ENCODE data around the gene MGST2.

The MGST2 gene

GRCh38 chr4:139669890-139670289 is 4.3 kb downstream of the MGST2 start:
- DNase-seq (ENCODE audit: low spot score), result no peak

- DNase-seq (ENCODE audit: low spot score), result no peak
Measured at GRCh38 chr4:139670775-139671174, 5.2 kb downstream of the MGST2 start.

GRCh38 chr4:139672215-139672614 is 6.6 kb downstream of the MGST2 start:
- no peak for DNase-seq (ENCODE audit: low spot score)

GRCh38 chr4:139672732-139673131 is 7.1 kb downstream of the MGST2 start:
- DNase-seq (ENCODE audit: low spot score), result no peak

- DNase-seq (ENCODE audit: low spot score), result peak; percentile 48
Measured at GRCh38 chr4:139674875-139675550, 9.4 kb downstream of the MGST2 start.

GRCh38 chr4:139675651-139676050 is 10.0 kb downstream of the MGST2 start:
- DNase-seq (ENCODE audit: low spot score), result no peak

GRCh38 chr4:139676365-139676764 is 10.7 kb downstream of the MGST2 start:
- no peak for DNase-seq (ENCODE audit: low spot score)

- DNase-seq (ENCODE audit: low spot score), result no peak
Measured at GRCh38 chr4:139676913-139677585, 11.4 kb downstream of the MGST2 start.

GRCh38 chr4:139682309-139682708 is 16.7 kb downstream of the MGST2 start:
- no peak for DNase-seq (ENCODE audit: low spot score)

GRCh38 chr4:139682741-139683151 is 17.1 kb downstream of the MGST2 start:
- DNase-seq (ENCODE audit: low spot score), result no peak

GRCh38 chr4:139684351-139684750 is 18.7 kb downstream of the MGST2 start:
- no peak for DNase-seq (ENCODE audit: low spot score)

GRCh38 chr4:139685180-139685579 is 19.6 kb downstream of the MGST2 start:
- DNase-seq (ENCODE audit: low spot score), result no peak

- DNase-seq (ENCODE audit: low spot score), result no peak
Measured at GRCh38 chr4:139686130-139686529, 20.5 kb downstream of the MGST2 start.

GRCh38 chr4:139686988-139687387 is 21.4 kb downstream of the MGST2 start:
- DNase-seq (ENCODE audit: low spot score), result no peak

- no peak for DNase-seq (ENCODE audit: low spot score)
Measured at GRCh38 chr4:139689093-139689722, 23.6 kb downstream of the MGST2 start.

GRCh38 chr4:139690419-139690818 is 24.8 kb downstream of the MGST2 start:
- no peak for DNase-seq (ENCODE audit: low spot score)

GRCh38 chr4:139692309-139693012 is 26.8 kb downstream of the MGST2 start:
- peak; percentile 40 for DNase-seq (ENCODE audit: low spot score)

- no peak for DNase-seq (ENCODE audit: low spot score)
Measured at GRCh38 chr4:139694522-139695107, 29.0 kb downstream of the MGST2 start.

- DNase-seq (ENCODE audit: low spot score), result no peak
Measured at GRCh38 chr4:139696491-139696890, 30.9 kb downstream of the MGST2 start.

GRCh38 chr4:139698167-139698925 is 32.7 kb downstream of the MGST2 start:
- DNase-seq (ENCODE audit: low spot score), result peak; percentile 13

GRCh38 chr4:139700568-139700967 is 34.9 kb downstream of the MGST2 start:
- DNase-seq (ENCODE audit: low spot score), result no peak

Measured in NAMALWA (cell line).